ENCODE data around the gene GRAP.
A peak's percentile ranks its signal among the peaks of the same experiment; 100 is the strongest.
"Not testable (repeated sequence)": the region's sequence is repeated elsewhere in the genome, so short reads cannot be mapped to it uniquely, and the experiment has no call there.

Gene GRAP

GRCh38 chr17:19041871-19042270 is 4.9 kb downstream of the GRAP start:
- not testable (repeated sequence) for DNase-seq

GRCh38 chr17:19040350-19040749 is 6.4 kb downstream of the GRAP start:
- not testable (repeated sequence) for DNase-seq

DNA sequence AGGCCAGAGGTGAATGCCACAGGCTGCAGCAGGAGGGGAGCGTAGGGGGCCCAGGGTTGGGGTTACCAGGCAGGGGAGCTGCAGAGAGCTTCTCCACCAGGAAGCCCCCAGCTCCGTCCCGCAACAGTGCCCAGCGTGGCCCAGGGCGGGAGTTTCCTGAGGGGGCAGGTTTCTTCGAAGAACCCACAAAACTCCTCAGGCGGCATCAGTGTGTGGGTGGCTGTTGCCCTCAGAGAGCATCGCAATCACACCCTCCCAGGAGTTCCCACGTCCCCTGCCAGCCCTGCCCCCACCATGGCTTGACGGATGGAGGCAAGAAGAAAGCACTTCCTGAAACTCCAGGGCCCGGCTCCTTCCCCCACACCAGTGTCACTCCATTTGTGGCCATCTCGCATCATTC is 8.0 kb downstream of the GRAP start:
- not testable (repeated sequence) for DNase-seq

- not testable (repeated sequence) for DNase-seq
Measured at GRCh38 chr17:19038007-19038406, 8.8 kb downstream of the GRAP start.

DNA sequence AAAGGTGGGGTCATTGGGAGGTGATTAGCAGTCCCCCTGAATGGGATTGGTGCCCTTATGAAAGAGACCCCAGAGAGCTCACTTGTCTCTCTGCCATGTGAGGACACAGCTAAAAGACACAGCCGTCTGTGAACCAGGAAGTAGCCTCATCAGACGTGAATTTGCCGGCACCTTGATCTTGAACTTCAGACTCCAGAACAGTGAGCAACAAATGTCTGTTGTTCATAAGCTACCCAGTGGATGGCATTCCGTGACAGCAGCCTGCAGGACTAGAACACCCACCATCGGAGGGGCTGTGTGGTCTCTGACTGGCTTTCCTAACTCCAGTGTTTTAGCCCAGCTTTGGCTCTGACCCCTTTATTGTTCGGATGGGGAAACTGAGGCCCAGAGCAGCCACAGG is 9.2 kb downstream of the GRAP start:
- DNase-seq: not testable (repeated sequence)

DNA sequence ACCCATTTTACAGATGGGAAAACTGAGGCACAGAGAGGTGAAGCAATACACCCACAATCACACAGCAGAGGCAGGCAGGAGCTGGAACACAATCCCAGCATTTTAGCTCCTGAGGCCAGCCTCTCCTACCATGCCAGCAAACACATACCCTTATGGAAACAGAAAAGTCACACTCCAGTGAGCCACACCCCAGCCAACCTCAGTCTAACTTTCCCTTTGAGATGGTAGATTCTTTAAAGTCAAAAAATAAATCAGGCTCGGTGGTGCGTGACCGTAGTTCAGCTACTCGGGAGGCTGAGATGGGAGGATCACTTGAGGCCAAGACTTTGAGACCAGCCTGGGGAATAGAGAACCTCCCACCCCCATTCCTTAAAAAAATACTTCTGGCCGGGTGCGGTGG is 10.6 kb downstream of the GRAP start:
- not testable (repeated sequence) for DNase-seq

- not testable (repeated sequence) for DNase-seq
Measured at GRCh38 chr17:19032377-19032988, 14.3 kb downstream of the GRAP start.

GRCh38 chr17:19031729-19032128 is 15.0 kb downstream of the GRAP start:
- DNase-seq: not testable (repeated sequence)

DNA sequence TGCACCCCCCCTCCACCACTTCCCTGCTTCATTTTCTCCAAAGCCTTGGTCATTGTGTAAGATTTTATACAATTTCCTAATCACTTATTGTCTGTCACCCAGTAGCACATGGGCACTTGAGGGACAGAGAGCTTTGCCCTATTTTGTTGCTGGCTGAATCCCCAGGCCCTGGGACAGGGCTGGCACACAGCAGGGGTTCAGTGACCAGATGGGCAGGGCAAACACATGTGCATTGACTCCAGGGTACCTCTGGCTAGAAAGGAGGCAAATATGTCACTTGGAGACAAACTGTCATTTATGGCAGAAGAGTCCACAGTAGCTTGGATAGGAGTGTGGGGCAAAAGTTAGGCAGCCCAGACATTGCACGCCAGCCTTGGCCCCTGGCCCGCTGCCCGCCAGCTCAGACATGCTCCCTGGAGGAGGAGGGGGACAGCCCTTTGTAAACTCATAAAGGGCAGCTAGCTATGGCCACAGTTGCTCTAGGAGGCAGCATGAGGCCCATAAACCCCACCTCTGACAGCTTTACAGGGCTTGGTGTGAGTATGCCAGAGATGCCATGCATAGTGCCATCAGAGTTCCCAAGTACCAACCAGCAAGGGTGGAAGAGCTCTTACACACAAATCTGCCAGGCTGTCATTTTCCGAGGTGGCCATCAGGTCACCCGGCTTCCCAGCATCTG is 15.8 kb downstream of the GRAP start:
- not testable (repeated sequence) for DNase-seq

- DNase-seq: not testable (repeated sequence)
Measured at GRCh38 chr17:19029740-19030139, 17.0 kb downstream of the GRAP start.

- DNase-seq: not testable (repeated sequence)
Measured at GRCh38 chr17:19028671-19029070, 18.1 kb downstream of the GRAP start.

DNA sequence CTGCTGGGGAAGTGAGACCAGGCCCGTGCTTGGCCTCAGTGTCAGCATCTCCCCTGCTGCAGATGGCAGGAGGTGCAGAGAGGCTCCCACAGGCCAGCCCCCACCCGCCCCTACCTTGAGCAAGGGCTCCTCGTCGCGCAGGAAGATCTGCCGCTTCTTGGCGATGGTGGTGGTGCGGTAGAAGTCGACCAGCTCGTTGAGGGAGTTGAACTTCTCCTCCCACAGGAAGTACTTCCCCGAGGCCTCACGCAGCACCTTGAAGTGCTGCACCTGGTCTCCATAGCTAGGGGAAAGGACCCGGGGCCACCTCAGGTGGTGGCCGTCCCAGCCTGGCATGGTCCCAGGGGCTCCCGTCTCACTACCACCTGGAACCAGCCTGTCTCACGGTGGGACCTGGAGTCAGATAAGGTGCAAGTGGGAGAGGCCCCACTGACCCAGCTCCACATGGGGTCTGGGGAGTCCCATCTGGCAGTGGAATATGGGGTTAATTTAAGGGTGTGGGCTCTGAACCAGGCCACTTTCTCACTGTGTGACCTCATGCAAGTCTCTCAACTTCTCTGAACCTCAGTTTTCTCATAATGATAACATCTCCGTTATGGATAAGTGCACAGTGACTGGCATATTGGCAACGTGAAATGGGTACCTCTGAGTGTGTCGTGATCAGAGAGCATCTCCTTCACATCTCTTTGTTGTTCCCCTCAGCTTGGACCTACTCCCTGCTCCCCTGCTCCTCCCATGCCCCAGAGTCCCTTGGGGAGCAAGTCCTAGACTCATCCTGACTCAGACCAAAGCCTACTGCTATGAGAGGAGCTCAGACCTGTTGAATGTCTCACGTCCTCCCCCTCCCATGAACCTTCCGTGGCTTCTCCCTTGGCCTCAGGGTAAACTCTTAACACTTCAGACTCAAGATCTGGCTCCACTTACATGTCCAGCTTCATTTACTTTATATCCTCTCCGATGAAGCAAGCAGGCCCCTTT is 22.4 kb downstream of the GRAP start:
- no peak for DNase-seq

GRCh38 chr17:19023209-19023999 is 23.4 kb downstream of the GRAP start:
- no peak for DNase-seq

DNA sequence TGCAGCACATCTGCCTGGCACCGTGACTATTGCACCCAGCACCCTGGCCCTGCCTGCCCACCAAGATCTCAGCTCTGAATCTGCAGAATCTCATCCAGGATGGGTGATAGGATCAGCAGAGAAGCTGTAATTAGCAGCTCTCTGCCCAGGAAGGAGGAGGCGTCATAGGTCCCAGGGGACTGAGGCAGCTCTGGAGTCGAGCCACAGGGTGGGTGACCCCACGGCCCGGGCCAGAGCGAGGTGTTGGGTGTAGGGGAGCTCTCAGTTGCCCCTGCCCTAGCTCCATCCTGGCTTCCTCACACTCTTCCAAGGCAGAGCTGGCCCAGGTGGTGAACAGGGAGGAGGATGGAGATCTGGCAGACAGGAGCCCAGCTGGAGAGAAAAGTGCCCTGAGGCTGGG is 24.0 kb downstream of the GRAP start:
- DNase-seq: no peak

DNA sequence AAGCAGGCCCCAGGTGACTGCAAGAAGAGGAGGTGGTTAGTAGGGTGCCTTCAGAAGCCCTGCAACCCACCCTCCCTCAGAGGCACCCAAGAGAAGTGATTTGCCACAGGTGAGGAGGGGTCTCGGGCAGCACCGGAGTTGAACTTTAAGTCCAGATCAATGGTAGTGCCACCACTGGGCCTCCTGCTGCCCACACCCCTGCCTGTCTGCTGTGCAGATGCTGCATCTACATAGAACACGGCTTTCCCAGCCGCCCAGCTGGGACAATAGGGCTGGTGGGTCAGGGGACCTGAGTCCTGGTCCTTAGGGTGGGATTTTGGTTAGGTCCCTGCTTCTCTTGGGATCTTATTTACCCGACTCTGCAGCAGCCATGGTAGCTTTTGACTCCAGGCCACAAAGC is 24.6 kb downstream of the GRAP start:
- no peak for DNase-seq

DNA sequence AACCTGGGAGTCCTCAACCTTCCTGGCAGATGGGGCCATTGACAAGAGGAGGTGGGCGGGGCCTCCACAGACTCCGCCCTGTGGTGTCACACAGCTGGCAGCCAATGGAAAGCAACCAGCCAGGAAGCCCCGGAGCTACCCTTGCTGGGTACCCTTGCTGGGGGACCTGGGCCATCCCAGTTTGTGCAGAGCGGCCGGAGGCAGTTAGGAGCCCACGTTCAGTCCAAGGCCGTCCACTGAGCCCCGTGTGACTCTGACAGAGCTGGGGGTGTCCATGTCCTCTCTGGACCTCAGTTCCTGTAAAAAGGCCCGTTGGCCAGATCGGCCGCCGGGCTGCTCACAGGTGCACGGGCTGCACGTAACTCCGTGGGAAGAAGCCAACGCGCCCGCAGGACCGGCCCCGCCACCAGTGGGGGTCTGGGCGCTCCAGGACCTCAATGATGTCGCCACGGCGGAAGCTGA is 25.1 kb downstream of the GRAP start:
- DNase-seq: peak; percentile 6

GRCh38 chr17:19021011-19021621 is 25.6 kb downstream of the GRAP start:
- DNase-seq: not testable (repeated sequence)

DNA sequence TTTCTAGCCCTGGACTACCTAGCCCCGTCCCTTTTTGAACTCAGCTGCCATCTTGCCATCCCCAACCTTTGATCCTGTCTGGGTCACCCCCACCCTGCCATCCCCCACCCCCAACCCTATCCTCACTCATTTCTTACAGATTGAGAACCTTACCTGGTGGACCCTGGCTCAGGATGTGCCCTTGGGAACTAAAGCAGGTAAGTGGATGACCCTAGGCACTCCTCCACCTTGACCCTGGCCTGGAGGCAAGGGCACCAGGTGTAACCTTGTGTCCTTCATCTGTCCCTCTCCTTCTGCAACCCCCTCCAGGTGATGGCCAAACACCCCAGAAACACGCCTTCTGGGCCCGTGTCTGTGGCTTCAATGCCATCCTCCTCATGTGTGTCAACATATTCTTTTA is 26.7 kb downstream of the GRAP start:
- no peak for DNase-seq

- no peak for DNase-seq
Measured at GRCh38 chr17:19019041-19019941, 27.5 kb downstream of the GRAP start.

- no peak for DNase-seq
Measured at GRCh38 chr17:19018600-19018950, 28.2 kb downstream of the GRAP start.

Data from suppressor macrophage treated with lipopolysaccharide for 4 hours (primary cell).